Body of pancreas (tissue), 4 donors: Measurements from ENCODE around the gene SNX4.
"Not testable (repeated sequence)": the region's sequence is repeated elsewhere in the genome, so short reads cannot be mapped to it uniquely, and the experiment has no call there.

Experiments used
- POLR2A ChIP-seq, 3 donors: fragments of 450-650 bp; IDR thresholded peaks; one replicate each; pipeline ENCODE4 v1.6.1; 2016; ENCODE audit warnings: antibody characterized with exemption in 3 of 3, mild to moderate bottlenecking in 2 of 3
- TF ChIP-seq, protein P1 (sequence below), 7 experiments: fragments of 450-650 bp in 4 of 7; fragments of 200-600 bp in 3 of 7; sonication (generic) in 3 of 7; IDR thresholded peaks; one replicate each; pipeline ENCODE4 v1.5.1; 2016 to 2019; ENCODE audit warnings: antibody characterized with exemption in 7 of 7

DNA sequence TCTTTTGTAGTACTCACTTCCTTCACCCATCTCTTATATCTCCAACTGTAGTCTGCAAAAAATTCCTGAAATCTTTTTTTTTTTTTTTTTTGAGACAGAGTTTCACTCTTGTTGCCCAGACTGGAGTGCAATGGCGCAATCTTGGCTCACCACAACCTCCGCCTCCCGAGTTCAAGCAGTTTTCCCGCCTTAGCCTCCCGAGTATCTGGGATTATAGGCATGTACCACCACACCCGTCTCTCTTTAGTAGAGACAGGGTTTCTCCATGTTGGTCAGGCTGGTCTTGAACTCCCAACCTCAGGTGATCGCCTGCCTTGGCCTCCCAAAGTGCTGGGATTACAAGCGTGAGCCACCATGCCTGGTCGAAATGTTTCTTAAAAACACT is 38.6 kb downstream of the SNX4 start:
- TF ChIP-seq, protein P1, sequence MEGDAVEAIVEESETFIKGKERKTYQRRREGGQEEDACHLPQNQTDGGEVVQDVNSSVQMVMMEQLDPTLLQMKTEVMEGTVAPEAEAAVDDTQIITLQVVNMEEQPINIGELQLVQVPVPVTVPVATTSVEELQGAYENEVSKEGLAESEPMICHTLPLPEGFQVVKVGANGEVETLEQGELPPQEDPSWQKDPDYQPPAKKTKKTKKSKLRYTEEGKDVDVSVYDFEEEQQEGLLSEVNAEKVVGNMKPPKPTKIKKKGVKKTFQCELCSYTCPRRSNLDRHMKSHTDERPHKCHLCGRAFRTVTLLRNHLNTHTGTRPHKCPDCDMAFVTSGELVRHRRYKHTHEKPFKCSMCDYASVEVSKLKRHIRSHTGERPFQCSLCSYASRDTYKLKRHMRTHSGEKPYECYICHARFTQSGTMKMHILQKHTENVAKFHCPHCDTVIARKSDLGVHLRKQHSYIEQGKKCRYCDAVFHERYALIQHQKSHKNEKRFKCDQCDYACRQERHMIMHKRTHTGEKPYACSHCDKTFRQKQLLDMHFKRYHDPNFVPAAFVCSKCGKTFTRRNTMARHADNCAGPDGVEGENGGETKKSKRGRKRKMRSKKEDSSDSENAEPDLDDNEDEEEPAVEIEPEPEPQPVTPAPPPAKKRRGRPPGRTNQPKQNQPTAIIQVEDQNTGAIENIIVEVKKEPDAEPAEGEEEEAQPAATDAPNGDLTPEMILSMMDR (IDR thresholded peaks at IDR 0.05), result not testable (repeated sequence)
- TF ChIP-seq POLR2A (IDR thresholded peaks at IDR 0.05), result not testable (repeated sequence)
